BE2C (cell line): ENCODE data around the gene HES5.

Source experiments
- DNase-seq: peaks from one replicate; pipeline ENCODE4 v3.0.0-alpha.2; 2020
- H3K27me3 ChIP-seq: fragments of 250-450 bp; sonication (Bioruptor Pico); 2 replicates; pipeline ENCODE4 v1.5.1; 2020; ENCODE audit warnings: mild to moderate bottlenecking
- H3K36me3 ChIP-seq: fragments of 250-450 bp; sonication (Bioruptor Pico); 2 replicates; pipeline ENCODE4 v1.5.1; 2020; ENCODE audit warnings: mild to moderate bottlenecking
- H3K4me1 ChIP-seq: fragments of 250-450 bp; sonication (Bioruptor Pico); 2 replicates; pipeline ENCODE4 v1.5.1; 2020
- H3K4me3 ChIP-seq: 2 replicates; pipeline ENCODE4 v1.5.1; 2011; ENCODE audit warnings: low read depth, low read length
- H3K9me3 ChIP-seq: fragments of 250-450 bp; sonication (Bioruptor Pico); 2 replicates; pipeline ENCODE4 v1.5.1; 2020
- CTCF ChIP-seq: IDR thresholded peaks from 2 replicates; pipeline ENCODE4 v1.5.1; 2012; ENCODE audit warnings: mild to moderate bottlenecking, low read depth, low read length

Gene HES5

GRCh38 chr1:2526824-2527555, 3.1 kb downstream of the HES5 start:
- TF ChIP-seq CTCF: no peak
- peak; percentile 62 for DNase-seq
- peaks cover 13% of the 10 kb centered on the region; the same call in 1 of the 2 replicates for H3K4me1 ChIP-seq
- peak overlapping the region; percentile 7; the same call in 1 of the 2 replicates for H3K4me3 ChIP-seq
- no peaks in the 10 kb centered on the region for H3K36me3 ChIP-seq
- H3K9me3 ChIP-seq: no peaks in the 10 kb centered on the region
- H3K27me3 ChIP-seq: no peaks in the 10 kb centered on the region

- Histone ChIP-seq H3K4me3 (peak within 1 kb of the TSS; percentile 77), H3K9me3 (no peaks in the 10 kb centered on the region), H3K27me3 (no peaks in the 10 kb centered on the region), H3K4me1 (peaks cover 13% of the 10 kb centered on the region; the same call in 1 of the 2 replicates), H3K36me3 (no peaks in the 10 kb centered on the region)
- TF ChIP-seq CTCF: no peak
- peak; percentile 89 for DNase-seq
Observed at GRCh38 chr1:2525920-2526823, 3.9 kb downstream of the HES5 start, which contains the start of gene PANK4. Gene PANK4, minus strand, starts transcription at chr1:2526596. Its CDS starts 9 bp downstream, at chr1:2526587.

GRCh38 chr1:2525572-2525919, 4.5 kb downstream of the HES5 start:
- Histone ChIP-seq H3K36me3 (peaks cover 4% of the 10 kb centered on the region; the same call in 1 of the 2 replicates), H3K9me3 (no peaks in the 10 kb centered on the region), H3K4me1 (peaks cover 13% of the 10 kb centered on the region; the same call in 1 of the 2 replicates), H3K27me3 (no peaks in the 10 kb centered on the region), H3K4me3 (peak overlapping the region; percentile 77)
- DNase-seq: no peak
- TF ChIP-seq CTCF: no peak

- H3K4me1 ChIP-seq: peaks cover 13% of the 10 kb centered on the region; the same call in 1 of the 2 replicates
- H3K27me3 ChIP-seq: no peaks in the 10 kb centered on the region
- peaks cover 8% of the 10 kb centered on the region; the same call in 1 of the 2 replicates for H3K36me3 ChIP-seq
- no peak for DNase-seq
- no peak for TF ChIP-seq CTCF
- no peak overlapping the region for H3K4me3 ChIP-seq
- H3K9me3 ChIP-seq: no peaks in the 10 kb centered on the region
Observed at GRCh38 chr1:2523891-2524609, 6.0 kb downstream of the HES5 start.

GRCh38 chr1:2523191-2523890, 6.7 kb downstream of the HES5 start:
- DNase-seq: no peak
- TF ChIP-seq CTCF: no peak
- H3K4me1 ChIP-seq: peaks cover 13% of the 10 kb centered on the region; the same call in 1 of the 2 replicates
- H3K4me3 ChIP-seq: no peak overlapping the region
- H3K36me3 ChIP-seq: peaks cover 13% of the 10 kb centered on the region
- H3K9me3 ChIP-seq: no peaks in the 10 kb centered on the region
- H3K27me3 ChIP-seq: no peaks in the 10 kb centered on the region
